ENCODE data around the gene ADARB1. TPM values are rescaled to one million over a fixed set of nuclear protein-coding genes. Genes with fewer than 3 reads are reported as not detected.

Gene ADARB1
- total RNA-seq, 4 donors from 2014 or later, result 107 to 231 (median 201) TPM

- intact Hi-C loops (cut with DNase I), result no loop called here
- no peak overlapping the region for H3K4me3 ChIP-seq
- peaks cover 8 to 11% (median 11%) of the 10 kb centered on the region in 4 donors for H3K4me1 ChIP-seq
- WGBS, result 88% methylated on average over 28 of the region's 28 CpGs
- H3K9me3 ChIP-seq, result no peaks in the 10 kb centered on the region
- peaks cover 0 to 30% (median 4%) of the 10 kb centered on the region in 4 donors for H3K27me3 ChIP-seq
- TF ChIP-seq POLR2AphosphoS5 (IDR thresholded peaks at IDR 0.05), result no peak
- no peak for TF ChIP-seq CTCF (IDR thresholded peaks at IDR 0.05)
- no peak for TF ChIP-seq EP300 (IDR thresholded peaks at IDR 0.05)
- TF ChIP-seq POLR2A (IDR thresholded peaks at IDR 0.05; ENCODE audit: low read depth), result no peak
- no peak overlapping the region for H3K27ac ChIP-seq (replicated peaks in 1 of 4)
- H3K36me3 ChIP-seq, result no peaks in the 10 kb centered on the region
- peak; percentile 62 for DNase-seq (ENCODE audit: extremely low spot score)
Observed at GRCh38 chr21:45251635-45252447, 177.5 kb downstream of the ADARB1 start.

DNA sequence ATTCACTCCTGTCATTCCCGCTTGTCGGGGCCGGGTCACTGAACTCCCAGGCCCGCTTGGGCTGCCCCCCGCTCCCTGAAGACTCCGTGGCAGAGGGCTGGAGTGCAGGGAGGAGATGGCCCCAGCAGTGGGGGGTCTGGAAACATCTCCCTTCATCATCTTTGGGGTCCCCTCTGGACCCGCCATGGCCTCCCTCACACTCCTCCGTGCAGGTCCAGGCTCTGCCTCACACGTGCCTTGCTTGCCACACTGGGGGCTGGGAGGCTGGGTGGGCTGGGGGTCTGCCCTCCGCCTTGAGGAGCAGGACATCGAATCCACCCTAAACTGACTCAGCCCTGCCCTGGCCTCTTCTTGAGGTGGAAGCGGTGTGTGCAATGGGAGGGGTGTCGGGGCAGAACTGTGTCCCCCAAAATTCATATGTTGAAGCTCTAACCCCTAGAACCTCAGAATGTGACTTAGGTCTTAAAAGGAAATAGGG lies 178.1 kb downstream of the ADARB1 start:
- Histone ChIP-seq H3K4me1 (peaks cover 8 to 11% (median 11%) of the 10 kb centered on the region in 4 donors), H3K27ac (replicated peaks in 1 of 4) (no peak overlapping the region), H3K27me3 (peaks cover 0 to 36% (median 4%) of the 10 kb centered on the region in 4 donors), H3K4me3 (no peak overlapping the region), H3K9me3 (no peaks in the 10 kb centered on the region), H3K36me3 (no peaks in the 10 kb centered on the region)
- WGBS, result 90% methylated on average over 13 of the region's 13 CpGs
- DNase-seq (ENCODE audit: extremely low spot score), result no peak
- intact Hi-C loops (cut with DNase I), result no loop called here
- TF ChIP-seq POLR2AphosphoS5 (IDR thresholded peaks at IDR 0.05) (no peak), CTCF (IDR thresholded peaks at IDR 0.05) (no peak), EP300 (IDR thresholded peaks at IDR 0.05) (no peak), POLR2A (IDR thresholded peaks at IDR 0.05; ENCODE audit: low read depth) (no peak)

- Histone ChIP-seq H3K27ac (replicated peaks in 1 of 4) (no peak overlapping the region), H3K9me3 (no peaks in the 10 kb centered on the region), H3K4me3 (no peak overlapping the region), H3K36me3 (no peaks in the 10 kb centered on the region), H3K4me1 (peaks cover 8 to 11% (median 10%) of the 10 kb centered on the region in 4 donors), H3K27me3 (peaks cover 0 to 42% (median 4%) of the 10 kb centered on the region in 4 donors)
- intact Hi-C loops (cut with DNase I), result no loop called here
- no peak for TF ChIP-seq EP300 (IDR thresholded peaks at IDR 0.05)
- TF ChIP-seq CTCF (IDR thresholded peaks at IDR 0.05), result no peak
- TF ChIP-seq POLR2AphosphoS5 (IDR thresholded peaks at IDR 0.05), result no peak
- TF ChIP-seq POLR2A (IDR thresholded peaks at IDR 0.05; ENCODE audit: low read depth), result no peak
- DNase-seq (ENCODE audit: extremely low spot score), result peak; percentile 81
- WGBS, result 77% methylated on average over 6 of the region's 8 CpGs
Observed at GRCh38 chr21:45253180-45253579, 178.8 kb downstream of the ADARB1 start.

DNA sequence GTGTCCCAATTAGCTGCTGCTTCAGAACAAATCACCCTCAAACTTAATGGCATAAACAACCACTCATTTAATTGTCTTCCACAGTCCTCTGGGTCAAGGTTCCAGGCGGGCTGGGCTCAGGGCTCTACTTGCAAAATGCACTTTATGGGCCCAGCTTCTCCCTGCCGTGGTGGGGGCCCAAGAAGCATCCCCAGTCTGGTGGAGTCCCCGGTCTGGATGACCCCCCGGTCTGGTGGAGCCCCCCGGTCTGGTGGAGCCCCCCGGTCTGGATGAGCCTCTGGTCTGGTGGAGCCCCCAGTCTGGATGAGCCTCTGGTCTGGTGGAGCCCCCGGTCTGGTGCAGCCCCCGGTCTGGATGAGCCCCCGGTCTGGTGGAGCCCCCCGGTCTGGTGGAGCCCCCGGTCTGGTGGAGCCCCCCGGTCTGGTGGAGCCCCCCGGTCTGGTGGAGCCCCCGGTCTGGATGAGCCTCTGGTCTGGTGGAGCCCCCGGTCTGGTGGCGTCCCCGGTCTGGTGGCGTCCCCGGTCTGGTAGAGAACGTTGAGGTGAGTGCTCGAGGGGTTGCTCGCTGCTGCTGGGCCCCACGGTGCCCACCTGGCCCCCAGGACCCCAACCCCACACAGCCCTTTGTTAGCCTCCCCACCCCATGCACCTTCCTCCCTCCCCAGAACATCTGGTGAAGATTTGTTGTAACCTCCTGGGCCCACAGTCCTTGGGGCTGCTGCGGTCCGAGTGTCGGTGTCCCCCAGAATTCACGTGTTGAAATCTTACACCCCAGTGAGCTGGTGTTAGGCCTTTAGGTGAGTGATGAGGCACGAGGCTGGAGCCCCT lies 179.5 kb downstream of the ADARB1 start:
- intact Hi-C loops (cut with DNase I), result no loop called here
- Histone ChIP-seq H3K9me3 (no peaks in the 10 kb centered on the region), H3K36me3 (no peaks in the 10 kb centered on the region), H3K4me3 (no peak overlapping the region), H3K4me1 (peaks cover 2 to 4% (median 4%) of the 10 kb centered on the region in 4 donors), H3K27me3 (peaks cover 0 to 42% (median 4%) of the 10 kb centered on the region in 4 donors), H3K27ac (replicated peaks in 1 of 4) (no peak overlapping the region)
- peak; percentile 57 for DNase-seq (ENCODE audit: extremely low spot score)
- TF ChIP-seq EP300 (IDR thresholded peaks at IDR 0.05), result no peak
- no peak for TF ChIP-seq POLR2A (IDR thresholded peaks at IDR 0.05; ENCODE audit: low read depth)
- TF ChIP-seq POLR2AphosphoS5 (IDR thresholded peaks at IDR 0.05), result no peak
- no peak for TF ChIP-seq CTCF (IDR thresholded peaks at IDR 0.05)
- 89% methylated on average over 10 of the region's 28 CpGs for WGBS
